ENCODE data around the gene SUDS3.
"Not testable (repeated sequence)": the region's sequence is repeated elsewhere in the genome, so short reads cannot be mapped to it uniquely, and the experiment has no call there.

SUDS3 gene

DNA sequence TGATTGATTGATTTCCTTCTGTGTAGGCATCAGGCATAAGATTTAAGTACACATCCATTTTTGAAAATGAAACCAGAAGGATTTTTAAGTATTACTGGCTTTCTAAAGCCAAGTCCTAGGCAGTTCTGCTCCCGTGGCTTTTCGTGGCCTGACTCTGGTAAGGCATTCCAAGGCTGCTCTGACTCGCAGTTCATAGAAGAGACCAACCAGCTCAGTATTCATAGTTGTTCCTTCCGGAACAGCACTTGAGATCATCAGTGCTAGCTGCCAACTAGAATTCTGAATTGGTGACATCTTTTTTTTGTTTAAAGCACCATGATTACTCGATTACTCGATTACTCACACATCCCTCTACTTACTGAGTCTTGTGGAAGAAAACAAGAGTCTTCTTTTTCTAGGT is 25.9 kb downstream of the SUDS3 start:
- Histone ChIP-seq H3K9me3 (no peaks in the 10 kb centered on the region), H3K27ac (no peak overlapping the region), H3K27me3 (no peaks in the 10 kb centered on the region), H3K4me3 (no peak overlapping the region), H3K36me3 (peaks cover 58 to 91% (median 76%) of the 10 kb centered on the region in 3 donors), H3K4me1 (no peaks in the 10 kb centered on the region)
- TF ChIP-seq, protein P1, sequence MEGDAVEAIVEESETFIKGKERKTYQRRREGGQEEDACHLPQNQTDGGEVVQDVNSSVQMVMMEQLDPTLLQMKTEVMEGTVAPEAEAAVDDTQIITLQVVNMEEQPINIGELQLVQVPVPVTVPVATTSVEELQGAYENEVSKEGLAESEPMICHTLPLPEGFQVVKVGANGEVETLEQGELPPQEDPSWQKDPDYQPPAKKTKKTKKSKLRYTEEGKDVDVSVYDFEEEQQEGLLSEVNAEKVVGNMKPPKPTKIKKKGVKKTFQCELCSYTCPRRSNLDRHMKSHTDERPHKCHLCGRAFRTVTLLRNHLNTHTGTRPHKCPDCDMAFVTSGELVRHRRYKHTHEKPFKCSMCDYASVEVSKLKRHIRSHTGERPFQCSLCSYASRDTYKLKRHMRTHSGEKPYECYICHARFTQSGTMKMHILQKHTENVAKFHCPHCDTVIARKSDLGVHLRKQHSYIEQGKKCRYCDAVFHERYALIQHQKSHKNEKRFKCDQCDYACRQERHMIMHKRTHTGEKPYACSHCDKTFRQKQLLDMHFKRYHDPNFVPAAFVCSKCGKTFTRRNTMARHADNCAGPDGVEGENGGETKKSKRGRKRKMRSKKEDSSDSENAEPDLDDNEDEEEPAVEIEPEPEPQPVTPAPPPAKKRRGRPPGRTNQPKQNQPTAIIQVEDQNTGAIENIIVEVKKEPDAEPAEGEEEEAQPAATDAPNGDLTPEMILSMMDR (IDR thresholded peaks at IDR 0.05), result no peak
- intact Hi-C loops (cut with DNase I; ENCODE audit: low total_unique reads), result loop anchor here (10.0 kb wide), 1 partner anchor 213 kb away; no protein-coding TSS in a partner anchor
- DNase-seq, result no peak

DNA sequence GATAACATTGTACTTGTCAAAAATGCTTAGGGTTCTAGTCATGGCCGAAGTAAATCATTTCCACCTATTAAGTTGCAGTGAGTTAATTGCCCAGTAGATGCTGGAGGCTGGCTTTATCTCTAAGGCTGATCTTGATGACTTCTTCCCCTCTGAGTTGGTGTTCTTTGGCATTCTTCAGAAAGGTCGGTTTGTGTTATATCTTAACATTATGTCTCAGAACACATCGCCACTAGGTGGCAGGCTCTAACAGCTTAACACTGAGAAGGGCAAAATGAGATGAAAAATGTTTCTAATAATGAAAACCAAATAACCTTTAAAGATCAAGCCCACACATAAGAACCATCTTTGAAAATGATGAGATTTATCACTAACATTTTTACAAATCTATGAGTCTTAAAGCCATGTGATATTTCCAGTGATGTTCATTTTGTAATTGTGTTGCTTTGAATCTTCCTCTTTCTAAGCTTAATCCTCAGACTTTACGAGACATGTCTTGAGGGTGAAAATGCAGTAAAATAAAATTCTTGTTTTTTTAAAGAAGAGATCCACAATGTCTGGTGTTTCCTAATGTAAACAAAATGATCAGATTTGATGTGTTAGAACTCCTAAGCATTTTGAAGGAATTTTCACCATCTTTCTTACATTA is 28.6 kb downstream of the SUDS3 start:
- intact Hi-C loops (cut with DNase I; ENCODE audit: low total_unique reads), result loop anchor here (10.0 kb wide), 1 partner anchor 210 kb away; no protein-coding TSS in a partner anchor
- Histone ChIP-seq H3K27ac (no peak overlapping the region), H3K9me3 (no peaks in the 10 kb centered on the region), H3K4me3 (no peak overlapping the region), H3K36me3 (peaks cover 66 to 90% (median 67%) of the 10 kb centered on the region in 3 donors), H3K27me3 (no peaks in the 10 kb centered on the region), H3K4me1 (no peaks in the 10 kb centered on the region)
- peak in 1 of 2 donors; percentile 59 for DNase-seq
- TF ChIP-seq, protein P1 (IDR thresholded peaks at IDR 0.05), result peak; percentile 71

DNA sequence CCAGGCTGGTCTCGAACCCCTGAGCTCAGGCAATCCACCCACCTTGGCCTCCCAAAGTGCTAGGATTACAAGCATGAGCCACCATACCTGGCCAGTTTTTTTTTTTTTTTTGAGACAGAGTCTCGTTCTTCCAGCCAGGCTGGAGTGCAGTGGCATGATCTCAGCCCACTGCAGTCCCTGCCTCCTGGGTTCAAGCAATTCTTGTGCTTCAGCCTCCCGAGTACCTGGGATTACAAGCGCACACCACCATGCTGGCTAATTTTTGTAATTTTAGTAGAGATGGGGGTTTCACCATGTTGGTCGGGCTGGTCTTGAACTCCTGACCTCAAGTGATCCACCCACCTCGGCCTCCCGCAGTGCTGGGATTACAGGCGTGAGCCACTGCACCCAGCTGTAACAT is 31.9 kb downstream of the SUDS3 start:
- H3K27me3 ChIP-seq, H3K4me3 ChIP-seq, H3K9me3 ChIP-seq, DNase-seq, H3K4me1 ChIP-seq, H3K27ac ChIP-seq: not testable (repeated sequence)
- peaks cover 64 to 90% (median 74%) of the 10 kb centered on the region in 3 donors for H3K36me3 ChIP-seq
- intact Hi-C loops (cut with DNase I; ENCODE audit: low total_unique reads), result loop anchor here (10.0 kb wide), 1 partner anchor 207 kb away; no protein-coding TSS in a partner anchor

DNA sequence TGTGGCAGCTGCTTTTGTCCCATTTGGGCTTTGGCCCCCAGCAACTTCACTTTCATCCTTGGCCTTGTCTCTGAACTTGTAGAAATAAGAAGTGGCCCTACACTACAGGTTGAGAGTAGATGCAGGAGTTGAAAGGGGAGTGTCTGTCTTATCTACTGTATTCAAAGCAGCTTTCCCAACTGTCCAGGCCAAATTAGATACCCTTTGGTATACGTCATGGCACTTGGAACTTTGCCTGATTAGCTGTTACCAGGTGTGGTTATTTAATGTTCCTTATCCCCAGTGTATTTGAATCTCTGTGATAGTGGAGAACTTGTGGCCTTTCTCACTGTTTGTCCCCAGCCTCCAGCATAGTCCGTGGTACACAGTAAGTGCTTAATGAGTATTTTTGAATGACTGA is 33.5 kb downstream of the SUDS3 start:
- Histone ChIP-seq H3K9me3 (no peaks in the 10 kb centered on the region), H3K36me3 (peaks cover 63 to 95% (median 78%) of the 10 kb centered on the region in 3 donors), H3K27ac (no peak overlapping the region), H3K4me3 (no peak overlapping the region), H3K4me1 (no peaks in the 10 kb centered on the region), H3K27me3 (no peaks in the 10 kb centered on the region)
- no peak for DNase-seq
- TF ChIP-seq, protein P1 (IDR thresholded peaks at IDR 0.05), result no peak
- intact Hi-C loops (cut with DNase I; ENCODE audit: low total_unique reads), result loop anchor here (10.0 kb wide), 1 partner anchor 205 kb away; no protein-coding TSS in a partner anchor

DNA sequence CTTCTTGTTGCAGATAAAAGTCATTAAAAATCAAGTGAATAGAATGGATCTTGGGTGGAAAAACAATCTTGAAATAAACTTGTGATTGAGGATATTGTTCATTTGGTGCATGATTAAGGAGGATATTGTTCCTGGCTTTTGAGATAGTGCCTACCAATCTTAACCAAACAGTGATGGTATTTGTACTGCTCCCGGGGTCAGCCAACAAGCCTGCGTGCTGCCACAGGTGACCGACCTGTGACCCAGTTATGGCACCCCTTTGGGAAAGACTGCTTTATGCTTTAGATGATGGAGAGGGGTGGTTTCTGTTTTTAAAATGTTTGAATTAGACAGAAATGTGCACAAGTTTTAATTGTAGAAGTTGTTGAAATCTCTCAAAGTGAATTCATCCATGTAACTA is 41.6 kb downstream of the SUDS3 start:
- TF ChIP-seq, protein P1 (IDR thresholded peaks at IDR 0.05), result no peak
- H3K36me3 ChIP-seq, result peaks cover 26 to 55% (median 40%) of the 10 kb centered on the region in 3 donors
- no peak overlapping the region for H3K4me3 ChIP-seq
- peak overlapping the region in 1 of 2 donors; percentile 38 for H3K27ac ChIP-seq
- no peak for DNase-seq
- H3K27me3 ChIP-seq, result no peaks in the 10 kb centered on the region
- intact Hi-C loops (cut with DNase I; ENCODE audit: low total_unique reads), result no loop called here
- H3K4me1 ChIP-seq, result peaks cover 0 to 10% (median 0%) of the 10 kb centered on the region in 4 donors
- no peaks in the 10 kb centered on the region for H3K9me3 ChIP-seq

DNA sequence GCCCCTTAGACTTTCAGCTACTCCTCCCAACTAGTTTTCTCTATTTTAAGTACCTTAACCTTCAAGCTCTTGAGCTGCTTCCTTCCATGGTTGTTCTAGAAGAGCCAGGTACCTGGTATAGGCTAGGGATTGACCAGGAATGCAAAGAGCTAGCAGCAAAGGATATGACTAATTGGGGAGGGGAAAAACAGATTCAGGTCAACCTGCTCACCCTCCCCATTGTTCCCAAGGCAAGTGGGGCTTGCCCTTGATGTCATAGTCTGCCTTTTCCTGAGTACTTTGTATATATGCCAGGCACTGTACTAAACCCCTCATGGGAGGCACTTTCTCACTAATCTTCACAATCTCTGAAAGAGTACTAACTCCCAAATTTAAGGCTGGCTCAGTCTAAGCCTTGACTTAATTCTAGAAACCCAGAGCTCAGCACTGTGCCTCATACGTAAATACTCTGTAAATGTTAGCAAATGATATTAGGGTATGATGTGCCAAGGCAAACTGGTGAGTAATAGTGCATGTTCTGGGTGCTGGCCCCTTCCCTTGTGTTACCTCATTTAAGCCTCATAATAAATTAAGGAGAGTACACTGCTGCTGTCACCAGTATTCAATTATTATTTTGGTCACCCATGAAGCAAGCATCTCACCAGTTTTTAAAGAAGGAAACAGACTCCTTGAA is 42.2 kb downstream of the SUDS3 start:
- Histone ChIP-seq H3K4me3 (no peak overlapping the region), H3K27ac (peak overlapping the region in 1 of 2 donors; percentile 38), H3K9me3 (no peaks in the 10 kb centered on the region), H3K4me1 (peaks cover 0 to 10% (median 0%) of the 10 kb centered on the region in 4 donors), H3K27me3 (no peaks in the 10 kb centered on the region), H3K36me3 (peaks cover 20 to 49% (median 34%) of the 10 kb centered on the region in 3 donors)
- intact Hi-C loops (cut with DNase I; ENCODE audit: low total_unique reads), result no loop called here
- TF ChIP-seq, protein P1 (IDR thresholded peaks at IDR 0.05), result no peak
- no peak for DNase-seq

Measured in tibial artery (tissue), 4 donors.